ENCODE measurements around the gene RALGAPA1. TPM values are rescaled to one million over a fixed set of nuclear protein-coding genes. Genes with fewer than 3 reads are reported as not detected.

RALGAPA1 gene
- total and polyA plus RNA-seq, 7 donors: 10.2 to 89.9 (median 58.6) TPM

- intact Hi-C loops (cut with DNase I): no loop called here
- 71 to 79% methylated on average over 2 of the region's 2 CpGs for WGBS, 2 donors
- no peak for TF ChIP-seq POLR2A (IDR thresholded peaks at IDR 0.05)
- no peak for TF ChIP-seq POLR2AphosphoS5 (IDR thresholded peaks at IDR 0.05)
- no peak for TF ChIP-seq CTCF (IDR thresholded peaks at IDR 0.05)
- TF ChIP-seq EP300 (IDR thresholded peaks at IDR 0.05): no peak
- H3K27ac ChIP-seq: no peak overlapping the region
- no peaks in the 10 kb centered on the region for H3K36me3 ChIP-seq
- H3K9me3 ChIP-seq: no peaks in the 10 kb centered on the region
- DNase-seq: no peak
- H3K4me3 ChIP-seq: no peak overlapping the region
- no peaks in the 10 kb centered on the region for H3K4me1 ChIP-seq
- no peaks in the 10 kb centered on the region for H3K27me3 ChIP-seq
Measured at GRCh38 chr14:35519986-35520385, 289.1 kb downstream of the RALGAPA1 start.

DNA sequence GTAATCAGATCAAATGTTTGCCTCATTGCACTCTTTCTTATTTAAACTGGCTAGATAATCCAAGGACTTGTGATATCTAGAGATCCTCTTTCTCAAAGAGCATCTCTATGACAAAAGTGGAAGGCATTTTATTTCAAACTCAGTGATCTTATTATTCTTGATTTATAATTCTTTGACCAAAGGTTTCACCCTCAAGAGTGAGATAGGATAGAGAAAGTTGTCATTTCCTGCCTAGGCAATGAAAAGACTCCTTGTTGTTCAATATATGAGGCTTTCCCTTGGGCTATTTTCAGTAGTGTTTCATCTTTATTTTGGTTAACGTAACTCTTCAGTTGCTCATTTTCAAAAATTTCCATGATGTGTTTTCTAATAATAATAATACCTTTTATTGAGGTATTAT, 293.2 kb downstream of the RALGAPA1 start:
- intact Hi-C loops (cut with DNase I): no loop called here

GRCh38 chr14:35512765-35513164, 296.3 kb downstream of the RALGAPA1 start:
- no peak for DNase-seq
- intact Hi-C loops (cut with DNase I): no loop called here
- no peaks in the 10 kb centered on the region for H3K27me3 ChIP-seq
- H3K4me3 ChIP-seq: no peak overlapping the region
- H3K4me1 ChIP-seq: no peaks in the 10 kb centered on the region
- no peaks in the 10 kb centered on the region for H3K9me3 ChIP-seq
- 90 to 91% methylated on average over 4 of the region's 4 CpGs for WGBS, 2 donors
- H3K36me3 ChIP-seq: no peaks in the 10 kb centered on the region
- no peak for TF ChIP-seq POLR2AphosphoS5 (IDR thresholded peaks at IDR 0.05)
- H3K27ac ChIP-seq: no peak overlapping the region

More for the DNA sequence above, 293.2 kb downstream of the RALGAPA1 start:
- H3K9me3 ChIP-seq: no peaks in the 10 kb centered on the region
- H3K27ac ChIP-seq: no peak overlapping the region
- WGBS, 2 donors: 89 to 95% methylated on average over 1 of the region's 1 CpG
- TF ChIP-seq POLR2A (IDR thresholded peaks at IDR 0.05) (no peak), CTCF (IDR thresholded peaks at IDR 0.05) (no peak), POLR2AphosphoS5 (IDR thresholded peaks at IDR 0.05) (no peak), EP300 (IDR thresholded peaks at IDR 0.05) (no peak)
- no peaks in the 10 kb centered on the region for H3K27me3 ChIP-seq
- H3K4me1 ChIP-seq: no peaks in the 10 kb centered on the region
- no peaks in the 10 kb centered on the region for H3K36me3 ChIP-seq
- no peak for DNase-seq
- no peak overlapping the region for H3K4me3 ChIP-seq

DNA sequence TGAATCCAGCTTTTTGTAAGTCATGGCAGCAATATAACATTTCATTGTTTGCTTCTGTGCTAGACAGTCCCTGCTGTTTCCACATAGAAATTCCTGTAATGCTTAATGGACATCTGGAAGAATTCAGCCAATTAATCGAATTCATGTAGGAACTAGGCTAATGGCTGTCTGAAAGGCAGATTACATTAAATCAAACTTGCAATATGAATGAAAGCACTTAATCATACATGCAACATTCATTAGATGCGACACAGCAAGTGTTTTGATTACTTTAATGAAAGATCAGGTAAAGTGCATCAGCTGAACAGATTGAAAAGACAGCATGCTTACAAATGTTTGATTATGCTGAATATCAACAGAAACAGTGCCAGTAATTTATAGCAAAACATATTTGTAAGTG, 299.2 kb downstream of the RALGAPA1 start:
- Histone ChIP-seq H3K4me3 (no peak overlapping the region), H3K4me1 (no peaks in the 10 kb centered on the region), H3K9me3 (no peaks in the 10 kb centered on the region), H3K27me3 (no peaks in the 10 kb centered on the region), H3K36me3 (no peaks in the 10 kb centered on the region), H3K27ac (no peak overlapping the region)
- TF ChIP-seq CTCF (IDR thresholded peaks at IDR 0.05): no peak
- TF ChIP-seq EP300 (IDR thresholded peaks at IDR 0.05): no peak
- TF ChIP-seq POLR2A (IDR thresholded peaks at IDR 0.05): no peak
- no peak for TF ChIP-seq POLR2AphosphoS5 (IDR thresholded peaks at IDR 0.05)
- intact Hi-C loops (cut with DNase I): no loop called here
- 83% methylated on average over 2 of the region's 2 CpGs for WGBS, 2 donors
- DNase-seq: no peak

GRCh38 chr14:35506927-35507326, 302.2 kb downstream of the RALGAPA1 start:
- Histone ChIP-seq H3K4me1 (no peaks in the 10 kb centered on the region), H3K27ac (no peak overlapping the region), H3K27me3 (no peaks in the 10 kb centered on the region), H3K36me3 (no peaks in the 10 kb centered on the region), H3K4me3 (no peak overlapping the region), H3K9me3 (no peaks in the 10 kb centered on the region)
- no peak for DNase-seq
- no peak for TF ChIP-seq CTCF (IDR thresholded peaks at IDR 0.05)
- TF ChIP-seq EP300 (IDR thresholded peaks at IDR 0.05): no peak
- TF ChIP-seq POLR2A (IDR thresholded peaks at IDR 0.05): no peak
- intact Hi-C loops (cut with DNase I): no loop called here

All from sigmoid colon (tissue), 7 donors.